Rectal smooth muscle tissue (tissue), 1 donor: ENCODE results near the gene SKI.
"Not testable (repeated sequence)": the region's sequence is repeated elsewhere in the genome, so short reads cannot be mapped to it uniquely, and the experiment has no call there.

Experiments used
- H3K27ac ChIP-seq: one replicate; pipeline ENCODE4 v1.7.0; 2013; ENCODE audit warnings: low read depth, low read length, inconsistent platforms
- H3K27me3 ChIP-seq: one replicate; pipeline ENCODE4 v1.7.0; 2013; ENCODE audit warnings: low read length; ENCODE audit not compliant: control insufficient read depth, insufficient read depth
- H3K36me3 ChIP-seq: one replicate; pipeline ENCODE4 v1.7.0; 2013; ENCODE audit warnings: low read length; ENCODE audit not compliant: control insufficient read depth, insufficient read depth
- H3K4me1 ChIP-seq: one replicate; pipeline ENCODE4 v1.7.0; 2013; ENCODE audit warnings: low read length; ENCODE audit not compliant: control insufficient read depth, insufficient read depth
- H3K4me3 ChIP-seq: one replicate; pipeline ENCODE4 v1.7.0; 2013; ENCODE audit warnings: low read length
- H3K9ac ChIP-seq: one replicate; pipeline ENCODE4 v1.7.0; 2013; ENCODE audit warnings: low read length

SKI gene

GRCh38 chr1:2258996-2259395, 30.9 kb downstream of the SKI start:
- Histone ChIP-seq H3K27ac (no peak overlapping the region), H3K4me3 (no peak overlapping the region), H3K36me3 (peaks cover 2% of the 10 kb centered on the region), H3K27me3 (no peaks in the 10 kb centered on the region), H3K4me1 (peaks cover 14% of the 10 kb centered on the region), H3K9ac (no peak overlapping the region)

DNA sequence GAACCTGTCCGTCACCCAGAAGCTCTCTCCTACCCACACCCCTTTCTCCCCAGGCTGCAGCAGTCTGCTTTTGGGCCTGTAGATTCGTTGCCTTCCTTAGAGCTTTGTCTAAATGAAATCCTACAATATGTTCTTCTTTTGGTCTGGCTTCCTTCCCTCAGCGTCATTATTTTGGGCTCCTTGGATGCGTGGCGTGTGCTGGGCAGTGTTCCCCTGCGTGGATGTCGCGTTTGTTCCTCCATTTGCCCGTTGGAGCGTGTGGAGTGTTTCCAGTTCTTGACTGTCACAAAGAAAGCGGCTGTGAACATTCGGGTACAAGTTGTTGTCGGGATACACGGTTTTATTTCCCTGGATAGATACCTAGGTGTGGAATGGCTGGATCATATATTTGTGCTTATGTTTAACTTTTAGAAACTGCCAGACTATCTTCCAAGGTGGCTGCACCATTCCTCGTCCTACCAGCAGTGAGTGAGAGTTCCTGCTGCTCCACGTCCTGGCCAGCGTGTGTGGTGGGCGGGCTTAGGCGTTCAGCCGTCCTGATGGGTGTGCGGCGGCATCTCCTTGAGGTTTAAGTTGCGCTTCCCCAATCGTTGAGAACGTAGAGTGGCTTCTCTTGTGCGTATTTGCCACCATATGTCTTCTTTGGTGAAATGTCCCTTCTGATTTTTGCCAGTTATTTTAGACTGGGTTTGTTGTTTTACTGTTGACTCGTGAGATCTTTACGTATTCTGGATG, 31.7 kb downstream of the SKI start:
- Histone ChIP-seq H3K36me3 (peaks cover 2% of the 10 kb centered on the region), H3K27ac (no peak overlapping the region), H3K4me1 (peaks cover 13% of the 10 kb centered on the region), H3K9ac (no peak overlapping the region), H3K4me3 (no peak overlapping the region), H3K27me3 (no peaks in the 10 kb centered on the region)

DNA sequence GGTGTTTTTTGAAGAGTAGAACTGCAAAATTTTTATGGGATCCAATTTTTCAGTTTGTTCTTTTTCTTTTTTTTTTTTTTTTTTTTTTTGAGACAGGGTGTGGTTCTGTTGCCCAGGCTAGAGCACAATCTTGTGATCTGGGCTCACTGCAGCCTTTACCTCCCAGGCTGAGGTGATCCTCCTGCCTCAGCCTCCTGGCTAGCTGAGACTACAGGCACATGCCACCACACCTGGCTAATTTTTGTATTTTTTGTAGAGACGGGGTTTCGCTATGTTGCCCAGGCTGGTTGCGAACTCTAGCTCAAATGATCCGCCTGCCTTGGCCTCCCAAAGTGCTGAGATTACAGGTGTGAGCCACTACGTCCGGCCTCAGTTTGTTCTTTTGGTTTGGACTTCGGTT, 32.4 kb downstream of the SKI start:
- not testable (repeated sequence) for H3K4me1 ChIP-seq, H3K4me3 ChIP-seq, H3K36me3 ChIP-seq, H3K27ac ChIP-seq, H3K27me3 ChIP-seq, H3K9ac ChIP-seq

DNA sequence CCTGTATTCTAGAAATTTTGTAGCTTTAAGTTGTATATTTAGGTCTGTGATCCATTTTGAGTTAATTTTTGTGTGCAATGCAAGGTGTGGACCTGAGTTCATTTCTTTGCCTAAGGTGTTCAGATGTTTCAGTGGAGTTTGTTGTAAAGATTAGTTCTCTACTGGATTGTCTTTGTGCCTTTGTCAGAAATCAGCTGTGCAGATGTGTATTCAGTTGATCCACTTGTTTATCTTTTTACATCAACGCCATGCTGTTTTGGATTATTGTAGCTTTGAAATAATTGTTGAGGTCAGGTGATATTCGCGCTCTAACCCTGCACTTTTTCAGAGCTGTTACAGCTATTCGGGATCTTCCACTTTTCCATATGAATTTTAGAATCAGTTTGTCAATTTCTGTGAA, 32.8 kb downstream of the SKI start:
- H3K27ac ChIP-seq: no peak overlapping the region
- H3K36me3 ChIP-seq: peaks cover 2% of the 10 kb centered on the region
- H3K27me3 ChIP-seq: no peaks in the 10 kb centered on the region
- no peak overlapping the region for H3K4me3 ChIP-seq
- H3K4me1 ChIP-seq: peaks cover 7% of the 10 kb centered on the region
- no peak overlapping the region for H3K9ac ChIP-seq

DNA sequence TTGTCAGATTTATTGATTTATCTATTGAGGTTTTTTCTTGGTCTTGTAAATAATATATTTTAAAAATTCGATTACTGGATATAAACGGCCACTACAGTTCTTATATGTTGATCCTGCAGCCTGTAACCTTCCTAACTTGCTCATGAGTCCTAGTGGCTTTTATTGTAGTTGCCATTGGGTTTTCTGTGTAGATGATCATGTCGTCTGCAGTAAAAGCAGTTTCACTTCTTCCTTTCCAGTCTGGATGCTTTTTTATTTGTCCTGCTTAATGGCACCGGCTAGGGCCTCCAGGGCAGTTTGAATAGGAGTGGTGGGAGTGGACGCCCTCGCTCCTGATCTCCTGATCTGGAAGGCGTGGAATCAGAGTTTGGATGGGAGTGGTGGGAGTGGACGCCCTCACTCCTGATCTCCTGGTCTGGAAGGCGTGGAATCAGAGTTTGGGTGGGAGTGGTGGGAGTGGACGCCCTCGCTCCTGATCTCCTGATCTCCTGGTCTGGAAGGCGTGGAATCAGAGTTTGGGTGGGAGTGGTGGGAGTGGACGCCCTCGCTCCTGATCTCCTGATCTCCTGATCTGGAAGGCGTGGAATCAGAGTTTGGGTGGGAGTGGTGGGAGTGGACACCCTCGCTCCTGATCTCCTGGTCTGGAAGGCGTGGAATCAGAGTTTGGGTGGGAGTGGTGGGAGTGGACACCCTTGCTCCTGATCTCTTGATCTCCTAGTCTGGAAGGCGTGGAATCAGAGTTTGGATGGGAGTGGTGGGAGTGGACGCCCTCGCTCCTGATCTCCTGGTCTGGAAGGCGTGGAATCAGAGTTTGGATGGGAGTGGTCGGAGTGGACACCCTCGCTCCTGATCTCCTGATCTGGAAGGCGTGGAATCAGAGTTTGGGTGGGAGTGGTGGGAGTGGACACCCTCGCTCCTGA, 33.6 kb downstream of the SKI start:
- not testable (repeated sequence) for H3K36me3 ChIP-seq, H3K27ac ChIP-seq, H3K4me3 ChIP-seq, H3K9ac ChIP-seq, H3K27me3 ChIP-seq
- H3K4me1 ChIP-seq: peaks cover 11% of the 10 kb centered on the region

- H3K4me1 ChIP-seq: peaks cover 27% of the 10 kb centered on the region
These were observed 38.3 kb downstream of the SKI start for GRCh38 chr1:2266301-2266975.

GRCh38 chr1:2267051-2267830, 39.1 kb downstream of the SKI start:
- Histone ChIP-seq H3K9ac (no peak overlapping the region), H3K27me3 (no peaks in the 10 kb centered on the region), H3K4me3 (no peak overlapping the region), H3K27ac (no peak overlapping the region), H3K36me3 (no peaks in the 10 kb centered on the region), H3K4me1 (peaks cover 33% of the 10 kb centered on the region)

More at GRCh38 chr1:2266301-2266975, 38.3 kb downstream of the SKI start:
- Histone ChIP-seq H3K4me3 (no peak overlapping the region), H3K9ac (no peak overlapping the region), H3K27me3 (no peaks in the 10 kb centered on the region), H3K27ac (no peak overlapping the region), H3K36me3 (no peaks in the 10 kb centered on the region)

GRCh38 chr1:2267862-2268261, 39.7 kb downstream of the SKI start:
- H3K36me3 ChIP-seq: no peaks in the 10 kb centered on the region
- H3K27me3 ChIP-seq: no peaks in the 10 kb centered on the region
- no peak overlapping the region for H3K27ac ChIP-seq
- no peak overlapping the region for H3K4me3 ChIP-seq
- H3K9ac ChIP-seq: no peak overlapping the region
- H3K4me1 ChIP-seq: peaks cover 37% of the 10 kb centered on the region

DNA sequence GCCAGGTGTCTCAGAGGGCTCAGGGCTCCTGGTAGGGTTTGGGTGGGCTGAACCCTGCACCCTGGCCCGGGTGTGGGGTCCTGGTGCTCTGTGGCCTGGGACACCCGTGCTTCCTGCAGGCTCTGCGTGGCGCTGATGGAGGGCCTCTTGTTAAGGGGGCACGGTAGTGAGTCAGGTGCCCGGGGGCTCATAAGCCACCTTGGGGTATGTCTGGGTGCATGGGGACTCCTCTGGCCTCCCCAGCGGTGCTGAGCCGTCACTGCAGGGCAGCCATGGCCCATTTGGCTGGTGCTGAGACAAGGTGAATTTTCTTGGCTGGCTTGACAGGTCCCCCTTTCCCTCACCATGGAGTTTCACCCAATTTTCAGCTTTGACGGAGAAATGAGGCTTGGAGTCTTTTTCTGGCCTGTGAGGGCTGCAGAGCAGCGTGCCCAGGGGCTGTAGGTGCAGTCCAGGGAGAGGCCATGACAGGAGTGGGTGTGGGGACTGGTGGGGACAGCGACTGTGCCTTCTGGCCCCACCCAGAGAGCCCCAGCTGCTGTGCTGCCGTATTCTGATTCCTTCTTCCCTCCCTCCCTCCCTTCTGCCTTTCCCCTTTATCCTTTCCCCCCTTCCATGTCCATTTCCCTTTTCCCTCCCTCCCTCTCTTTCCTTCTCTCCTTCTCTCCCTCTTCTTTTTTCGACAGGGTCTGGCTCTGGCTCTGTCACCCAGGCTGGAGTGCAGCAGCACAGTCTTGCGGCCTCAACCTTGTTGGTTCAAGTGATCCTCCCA, 40.4 kb downstream of the SKI start:
- no peaks in the 10 kb centered on the region for H3K36me3 ChIP-seq
- H3K27ac ChIP-seq: no peak overlapping the region
- H3K27me3 ChIP-seq: no peaks in the 10 kb centered on the region
- no peak overlapping the region for H3K9ac ChIP-seq
- H3K4me1 ChIP-seq: peaks cover 43% of the 10 kb centered on the region
- no peak overlapping the region for H3K4me3 ChIP-seq

DNA sequence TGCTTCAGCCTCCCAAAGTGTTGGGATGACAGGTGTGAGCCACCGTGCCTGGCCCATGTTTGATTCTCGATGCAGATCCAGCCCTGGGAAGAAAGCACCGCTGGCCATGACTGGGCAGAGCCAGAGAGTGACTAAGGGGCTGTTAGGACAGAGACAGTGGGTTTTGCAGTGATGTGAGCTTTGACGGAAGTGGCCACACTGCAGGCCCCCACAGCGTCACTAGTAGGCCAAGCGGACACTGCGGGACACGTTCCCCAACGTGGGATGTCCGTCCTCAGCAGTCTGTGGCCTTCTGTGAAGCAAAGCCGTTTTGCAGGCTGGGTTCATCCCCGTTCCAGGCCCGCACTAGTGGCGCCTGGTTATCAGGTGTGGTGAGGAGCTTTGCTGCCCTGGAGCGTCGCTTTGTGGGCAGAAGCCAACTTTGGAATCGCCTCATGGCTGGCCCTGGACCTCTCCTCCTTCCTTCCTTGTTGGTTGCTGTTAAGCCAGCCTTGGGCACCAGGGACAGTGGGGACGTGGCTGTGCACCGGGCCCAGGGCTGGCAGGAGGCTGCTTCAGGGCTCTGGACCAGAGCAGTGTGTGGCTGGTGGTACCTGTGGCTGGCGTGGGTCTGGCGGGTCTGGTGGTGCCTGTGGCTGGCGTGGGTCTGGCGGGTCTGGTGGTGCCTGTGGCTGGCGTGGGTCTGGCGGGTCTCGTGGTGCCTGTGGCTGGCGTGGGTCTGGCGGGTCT, 41.2 kb downstream of the SKI start:
- H3K9ac ChIP-seq: no peak overlapping the region
- H3K4me3 ChIP-seq: no peak overlapping the region
- H3K27me3 ChIP-seq: no peaks in the 10 kb centered on the region
- H3K36me3 ChIP-seq: no peaks in the 10 kb centered on the region
- no peak overlapping the region for H3K27ac ChIP-seq
- peaks cover 51% of the 10 kb centered on the region for H3K4me1 ChIP-seq

DNA sequence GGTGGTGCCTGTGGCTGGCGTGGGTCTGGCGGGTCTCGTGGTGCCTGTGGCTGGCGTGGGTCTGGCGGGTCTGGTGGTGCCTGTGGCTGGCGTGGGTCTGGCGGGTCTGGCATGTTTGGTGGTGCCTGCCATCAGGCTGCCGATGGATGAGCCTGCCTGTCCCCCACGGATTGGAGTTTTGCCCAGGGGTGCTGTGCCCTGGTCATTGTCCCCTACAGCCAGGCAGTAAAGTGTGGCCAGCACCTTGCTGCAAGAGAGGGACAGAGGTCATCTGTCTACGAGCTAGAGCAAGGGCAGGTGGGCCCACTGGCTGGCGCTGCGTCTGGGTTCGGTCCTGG, 41.8 kb downstream of the SKI start:
- Histone ChIP-seq H3K36me3 (no peaks in the 10 kb centered on the region), H3K4me3 (no peak overlapping the region), H3K9ac (no peak overlapping the region), H3K27me3 (no peaks in the 10 kb centered on the region), H3K4me1 (peaks cover 54% of the 10 kb centered on the region), H3K27ac (peak overlapping the region; percentile 50)
